Pulmonary artery endothelial cell (primary cell): Measurements from ENCODE around the gene MARVELD1. TPM values are rescaled to one million over a fixed set of nuclear protein-coding genes. Genes with fewer than 3 reads are reported as not detected.

ENCODE experiments used
- DNase-seq: peaks from one replicate; pipeline ENCODE4 v3.0.0-alpha.2; 2011; ENCODE audit warnings: low read depth, low spot score
- total RNA-seq: library from RNA; depleted of rRNA; stranded (reverse); fragments of >200 nt; gene quantifications from 2 replicates; pipeline ENCODE4 v1.2.3, GENCODE V29; 2014

The MARVELD1 gene
- total RNA-seq, 1 donor from 2014 or later: 21.2 TPM

GRCh38 chr10:97754726-97755125, 41.2 kb downstream of the MARVELD1 start:
- no peak for DNase-seq

DNA sequence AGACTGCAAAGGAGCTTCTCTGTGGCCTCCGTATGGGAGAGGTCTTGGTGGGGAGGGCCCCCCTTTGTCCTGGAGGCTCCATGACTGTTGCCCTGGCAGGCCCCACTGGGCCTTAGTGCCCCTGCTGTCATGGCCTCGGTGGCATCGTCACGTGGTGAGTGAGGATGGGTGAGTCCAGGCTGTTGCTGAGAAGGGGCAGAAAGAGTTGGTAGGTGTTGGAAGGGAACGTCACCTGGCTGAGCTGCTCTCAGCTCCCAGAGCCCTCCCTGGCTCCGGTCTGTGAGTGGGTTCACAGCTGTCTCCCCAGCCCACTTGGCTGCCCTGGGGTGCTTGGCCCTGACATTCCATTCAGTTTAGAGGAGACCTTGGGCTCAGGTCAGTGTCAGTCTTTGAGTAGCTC, 42.2 kb downstream of the MARVELD1 start:
- DNase-seq: no peak

DNA sequence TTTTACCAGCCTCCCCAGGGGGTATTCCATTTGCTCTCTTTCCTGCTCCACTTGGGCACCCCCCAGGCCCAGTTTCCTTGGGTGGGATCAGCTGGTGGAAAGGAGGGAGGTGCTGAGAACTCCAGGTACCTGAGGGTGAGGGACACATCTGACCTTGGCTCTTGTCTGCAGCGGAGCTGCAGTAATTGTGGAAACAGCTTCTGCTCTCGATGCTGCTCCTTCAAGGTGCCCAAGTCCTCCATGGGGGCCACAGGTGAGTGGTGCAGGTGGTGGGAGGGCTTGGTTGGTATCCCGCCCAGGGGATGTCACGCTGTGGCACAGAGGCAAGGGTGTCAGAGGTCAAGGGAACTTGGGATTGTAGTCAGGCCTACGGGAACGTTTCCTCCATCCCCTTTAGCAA, 43.9 kb downstream of the MARVELD1 start:
- no peak for DNase-seq

DNA sequence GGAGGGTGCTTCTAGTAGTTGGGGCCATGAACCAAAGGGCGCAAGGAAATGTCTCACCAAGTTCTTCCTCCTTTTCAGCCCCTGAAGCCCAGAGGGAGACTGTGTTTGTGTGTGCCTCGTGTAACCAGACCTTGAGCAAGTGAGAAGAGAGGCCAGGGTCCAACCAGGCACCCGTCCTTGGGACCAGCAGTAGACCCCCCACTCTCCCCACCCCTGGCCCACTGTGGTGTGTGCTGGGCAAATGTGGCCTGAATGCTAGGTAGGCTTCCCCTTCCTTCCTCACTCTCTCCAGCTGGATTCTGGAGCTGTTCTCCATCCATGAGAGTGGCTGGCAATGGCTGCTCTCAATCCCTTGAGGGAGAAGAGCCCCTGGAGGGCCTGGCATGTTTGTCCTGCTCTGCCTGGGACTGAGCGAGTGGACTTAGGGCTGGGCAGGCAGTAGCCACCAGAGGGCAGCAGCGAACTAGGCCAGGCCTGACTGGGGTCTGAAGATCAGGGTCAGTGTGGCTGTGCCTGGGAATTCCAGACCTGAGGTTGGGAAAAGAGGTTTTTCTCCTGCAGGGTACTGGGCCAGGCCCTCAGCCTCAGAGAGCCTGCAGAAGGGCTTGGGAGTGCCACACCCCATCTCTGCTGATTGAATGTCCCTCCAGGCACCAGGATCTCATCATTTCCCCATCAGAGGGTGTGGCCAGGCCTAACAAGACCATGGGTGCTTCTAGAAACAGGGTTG, 45.8 kb downstream of the MARVELD1 start:
- DNase-seq: peak; percentile 39

- DNase-seq: no peak
These were observed 46.4 kb downstream of the MARVELD1 start for GRCh38 chr10:97759946-97760345.

DNA sequence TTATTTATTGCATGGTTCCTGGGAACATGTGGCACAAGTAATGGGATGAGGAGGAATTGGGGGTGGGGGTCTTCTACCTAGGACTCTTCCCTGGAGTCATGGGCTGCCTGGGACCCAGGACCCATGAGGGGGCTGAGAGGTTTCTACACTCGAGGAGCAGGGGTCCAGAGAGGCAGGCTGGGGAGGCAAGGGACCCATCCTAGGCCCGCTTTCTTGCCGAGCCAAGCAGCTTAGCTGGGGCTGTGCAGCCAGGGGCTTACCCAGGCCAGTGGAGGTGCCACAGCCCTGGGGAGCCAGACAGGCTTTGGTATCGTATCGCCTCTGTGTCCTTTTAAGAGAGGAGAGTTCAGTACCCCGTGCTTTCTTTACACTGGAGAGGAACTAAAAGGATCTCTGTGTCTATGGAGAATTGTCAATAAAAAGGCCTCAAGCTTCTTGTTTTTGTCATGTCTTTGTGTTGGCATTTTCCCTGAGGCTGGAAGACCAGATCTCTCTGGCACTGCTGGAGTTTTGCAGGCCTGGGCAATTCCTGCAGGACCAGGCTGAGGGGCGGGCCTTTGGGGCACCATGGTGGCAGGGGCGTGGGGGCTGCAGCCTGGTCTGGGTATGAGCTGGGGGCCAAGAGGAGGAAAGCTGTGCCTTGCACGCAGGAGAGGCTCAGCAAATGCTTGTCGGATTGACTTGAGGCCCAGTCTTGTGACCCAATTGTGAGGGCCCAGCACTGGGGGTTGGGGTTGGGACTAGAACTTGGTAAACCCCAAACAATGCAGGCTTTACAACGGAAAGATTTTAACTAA, 47.1 kb downstream of the MARVELD1 start:
- no peak for DNase-seq

GRCh38 chr10:97761331-97761865, 47.9 kb downstream of the MARVELD1 start:
- no peak for DNase-seq

DNA sequence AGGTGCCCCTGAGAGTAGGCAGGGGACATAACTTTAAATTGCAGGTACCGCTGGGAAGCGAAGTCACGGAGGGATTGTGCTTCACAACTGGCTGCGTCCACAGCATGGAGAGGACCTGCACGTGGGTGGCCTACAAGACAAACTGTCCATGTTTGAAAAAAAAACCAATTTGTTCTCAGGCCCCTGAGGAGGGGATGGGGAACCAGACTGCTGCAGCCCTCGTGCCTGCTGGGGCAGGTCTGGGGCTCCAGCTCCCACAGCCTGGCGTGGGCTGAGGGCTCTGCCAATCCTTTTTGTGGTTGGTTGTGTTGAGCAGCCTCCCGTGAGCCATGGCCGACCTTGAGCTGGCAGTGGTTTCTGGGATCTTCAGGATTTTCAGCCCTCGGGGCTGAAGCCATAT, 48.5 kb downstream of the MARVELD1 start:
- no peak for DNase-seq

DNA sequence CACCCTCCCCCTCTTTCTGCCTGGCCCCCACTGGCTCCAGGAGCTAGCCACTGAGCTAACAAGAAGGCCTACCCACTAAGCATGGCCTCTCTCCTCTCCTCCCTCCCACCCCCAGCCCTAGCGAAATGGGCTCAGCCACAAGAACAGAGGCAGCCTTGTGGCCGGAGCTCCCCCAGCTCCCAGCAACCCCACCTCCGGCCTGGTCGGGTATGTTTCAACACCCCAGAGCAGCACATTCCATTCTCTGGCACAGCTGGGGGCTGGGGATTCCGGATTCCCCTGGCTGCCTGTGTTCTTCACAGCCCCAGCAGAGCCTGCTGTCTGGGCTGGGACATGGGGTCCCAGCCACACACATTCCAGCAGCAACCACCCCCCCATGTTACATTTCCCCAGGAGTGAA, 49.3 kb downstream of the MARVELD1 start:
- no peak for DNase-seq

DNA sequence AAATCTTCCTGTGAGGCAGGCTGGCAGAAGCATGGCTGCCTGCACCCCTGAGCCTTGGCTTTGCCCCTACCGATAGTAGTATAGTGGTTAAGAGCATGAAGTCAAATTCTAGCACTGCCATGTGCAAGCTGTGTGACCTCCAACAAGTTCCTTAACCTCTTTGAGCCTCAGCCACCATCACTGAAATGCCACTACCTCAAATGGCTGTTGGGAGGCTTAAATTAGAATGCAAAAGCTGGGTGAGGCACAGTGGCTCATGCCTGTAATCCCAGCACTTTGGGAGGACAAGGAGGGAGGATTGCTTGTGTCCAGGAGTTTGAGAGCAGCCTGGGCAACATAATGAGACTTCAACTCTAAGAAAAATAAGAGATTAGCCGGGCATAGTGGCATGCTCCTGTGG, 49.9 kb downstream of the MARVELD1 start:
- no peak for DNase-seq

DNA sequence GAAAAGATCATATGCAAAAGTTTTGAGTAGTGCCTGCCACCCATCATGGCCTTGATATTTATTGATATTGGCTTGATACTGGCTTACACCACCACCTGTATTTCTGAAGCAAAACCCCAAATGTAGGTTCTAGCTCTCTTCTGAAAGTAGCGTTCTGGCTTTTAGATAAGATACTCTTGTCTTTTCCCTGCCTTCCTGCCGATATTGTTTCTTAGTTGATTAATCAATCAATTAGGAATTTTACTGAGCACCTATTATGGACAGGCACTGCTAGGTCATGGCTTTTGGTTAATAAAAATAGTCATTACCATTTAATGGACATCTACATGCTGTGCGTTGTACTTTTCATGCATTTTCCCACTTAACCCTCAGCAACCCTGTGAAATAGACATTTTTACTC, 50.4 kb downstream of the MARVELD1 start:
- no peak for DNase-seq

DNA sequence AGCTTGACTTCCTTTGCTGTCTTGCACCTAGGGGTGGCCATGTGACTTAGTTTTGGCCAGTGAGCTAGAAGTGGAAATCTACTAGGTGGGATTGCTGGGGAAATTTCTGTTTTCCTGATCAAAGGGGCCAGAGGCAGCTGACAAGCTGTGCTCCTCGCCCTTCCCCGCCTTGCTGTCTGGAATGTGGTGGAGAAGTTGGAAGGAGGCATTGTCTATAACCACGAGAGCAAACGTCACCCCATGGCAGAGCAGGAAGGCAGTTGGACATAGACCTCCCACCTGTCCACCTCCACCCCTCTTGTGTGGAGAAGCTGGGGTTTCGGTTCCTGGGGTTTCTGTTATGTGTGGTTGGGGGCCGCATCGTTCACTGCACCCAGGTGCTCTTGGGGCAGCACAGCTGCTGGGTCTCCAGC, 51.0 kb downstream of the MARVELD1 start:
- DNase-seq: no peak

GRCh38 chr10:97765201-97765600, 51.7 kb downstream of the MARVELD1 start:
- DNase-seq: no peak

- DNase-seq: no peak
These were observed 52.7 kb downstream of the MARVELD1 start for GRCh38 chr10:97766106-97766810.

DNA sequence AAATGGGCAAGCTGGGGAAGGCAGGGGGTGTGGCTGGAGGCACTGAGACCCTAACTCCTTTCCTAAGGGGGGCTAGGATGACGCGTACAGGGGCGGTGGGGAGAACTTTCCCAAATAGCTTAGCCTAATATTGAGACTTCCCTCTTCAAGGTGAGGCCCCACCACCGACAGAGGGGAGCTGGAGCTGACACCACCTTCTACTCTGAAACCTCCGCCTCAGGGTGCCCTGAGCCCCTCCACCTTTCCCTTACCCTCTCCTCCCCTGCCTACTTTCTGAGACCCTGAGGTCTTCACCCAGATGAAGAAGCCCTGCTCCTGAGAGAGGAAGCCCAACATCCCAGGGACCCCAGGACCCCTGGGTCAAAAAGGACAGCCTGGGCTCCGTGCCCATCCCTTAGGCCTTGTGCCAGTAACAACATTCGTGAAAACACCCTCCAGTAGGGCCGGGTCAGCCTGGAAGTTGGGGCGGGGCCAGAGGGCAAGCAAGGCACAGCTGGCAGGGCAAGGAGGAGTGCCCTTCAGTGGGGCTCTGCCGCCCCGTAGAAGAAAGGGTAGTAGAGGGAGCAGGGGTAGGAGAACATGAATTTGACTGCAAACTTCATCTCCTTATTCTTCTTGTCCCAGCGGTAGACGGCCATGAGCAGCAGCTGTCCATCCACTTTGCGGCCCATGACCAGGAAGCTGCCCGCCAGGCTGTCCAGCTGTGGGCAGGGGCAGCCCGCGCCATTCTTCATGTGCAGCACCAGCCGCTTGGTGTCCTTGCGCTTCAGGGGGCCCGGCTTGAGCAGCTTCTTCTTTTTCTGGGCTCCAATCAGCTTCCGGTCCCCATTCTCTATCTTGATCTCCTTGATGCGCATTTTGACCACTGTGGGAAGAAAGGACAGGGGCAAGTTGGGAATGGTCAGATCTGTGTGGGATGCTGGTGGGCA, 53.7 kb downstream of the MARVELD1 start:
- DNase-seq: no peak

Other genes with a start within 250 kb of the MARVELD1 start
- 70.7 and 76.8 TPM in 2 replicates for gene MMS19, start 215.3 kb upstream of the MARVELD1 start, total RNA-seq
- 41.4 and 58.4 TPM in 2 replicates for gene UBTD1, start 214.8 kb upstream of the MARVELD1 start, total RNA-seq
- gene ANKRD2, start 141.0 kb upstream of the MARVELD1 start, total RNA-seq: 0.78 and 1.8 TPM in 2 replicates
- gene HOGA1, start 129.3 kb upstream of the MARVELD1 start, total RNA-seq: 0.18 and 0.53 TPM in 2 replicates
- gene C10orf62, start 124.0 kb upstream of the MARVELD1 start, total RNA-seq: not detected in 2 replicates
- 3.9 and 7.1 TPM in 2 replicates for gene MORN4, start 80.2 kb upstream of the MARVELD1 start, total RNA-seq
- 17.1 and 19.3 TPM in 2 replicates for gene PI4K2A, start 73.1 kb upstream of the MARVELD1 start, total RNA-seq
- 2.4 and 3.2 TPM in 2 replicates for gene AVPI1, start 26.5 kb upstream of the MARVELD1 start, total RNA-seq
- 16.0 and 20.8 TPM in 2 replicates for gene ZFYVE27, start 23.4 kb downstream of the MARVELD1 start, total RNA-seq
- gene SFRP5, start 58.3 kb downstream of the MARVELD1 start, total RNA-seq: not detected in 2 replicates
- gene GOLGA7B, start 136.1 kb downstream of the MARVELD1 start, total RNA-seq: under 0.01 TPM in 1 of 2 replicates, not detected in the other